HG02973 (cell line): ENCODE results near the gene NOVA2.

Source experiments
- ATAC-seq: cut with Tn5 transposase; IDR thresholded peaks from one replicate; pipeline ENCODE4 v1.9.1; 2021; ENCODE audit warnings: moderate library complexity; ENCODE audit not compliant: unreplicated experiment

NOVA2 gene

GRCh38 chr19:45973553-45974338 is at the start of gene NOVA2:
TSS of gene NOVA2 (minus strand) at chr19:45973865. CDS start at chr19:45973351, 514 bp downstream.
- no peak for ATAC-seq

- no peak for ATAC-seq
Measured at GRCh38 chr19:46023311-46023779, 49.7 kb upstream of the NOVA2 start.

- no peak for ATAC-seq
Measured at GRCh38 chr19:46022431-46023310, 49.0 kb upstream of the NOVA2 start, which contains the start of gene PGLYRP1. TSS of gene PGLYRP1 (minus strand) at chr19:46023053. CDS start at chr19:46023021, 32 bp downstream.

- no peak for ATAC-seq
Measured at GRCh38 chr19:46022061-46022430, 48.4 kb upstream of the NOVA2 start.

GRCh38 chr19:46021531-46022041 is 47.9 kb upstream of the NOVA2 start:
- no peak for ATAC-seq

- no peak for ATAC-seq
Measured at GRCh38 chr19:46020819-46021125, 47.1 kb upstream of the NOVA2 start.

GRCh38 chr19:46019270-46019669 is 45.6 kb upstream of the NOVA2 start:
- no peak for ATAC-seq

GRCh38 chr19:46018729-46019251 is 45.1 kb upstream of the NOVA2 start:
- ATAC-seq: no peak

- ATAC-seq: no peak
Measured at GRCh38 chr19:46017874-46018675, 44.4 kb upstream of the NOVA2 start.

- ATAC-seq: no peak
Measured at GRCh38 chr19:46017095-46017429, 43.4 kb upstream of the NOVA2 start.

GRCh38 chr19:46016426-46017094 is 42.9 kb upstream of the NOVA2 start:
- ATAC-seq: peak; percentile 42

- peak; percentile 10 for ATAC-seq
Measured at GRCh38 chr19:46015687-46016425, 42.2 kb upstream of the NOVA2 start.

- ATAC-seq: no peak
Measured at GRCh38 chr19:46014941-46015686, 41.4 kb upstream of the NOVA2 start.

- ATAC-seq: no peak
Measured at GRCh38 chr19:46014534-46014933, 40.9 kb upstream of the NOVA2 start.

GRCh38 chr19:46009530-46010510 is 36.2 kb upstream of the NOVA2 start:
- no peak for ATAC-seq

- ATAC-seq: no peak
Measured at GRCh38 chr19:46006411-46006810, 32.7 kb upstream of the NOVA2 start.

- no peak for ATAC-seq
Measured at GRCh38 chr19:46002678-46003275, 29.1 kb upstream of the NOVA2 start.
